Hepatocyte (in vitro differentiated cells): ENCODE data around the gene DNAJB11.

Experiments
- CTCF ChIP-seq: fragments of 200-600 bp; sonication (generic); IDR thresholded peaks from 2 replicates; pipeline ENCODE4 v1.5.1; 2016; ENCODE audit warnings: antibody characterized with exemption, mild to moderate bottlenecking; ENCODE audit not compliant: poor library complexity
- EZH2 ChIP-seq: fragments of 200-600 bp; sonication (generic); IDR thresholded peaks from 2 replicates; pipeline ENCODE4 v1.6.1; 2016; ENCODE audit warnings: antibody characterized with exemption, mild to moderate bottlenecking, borderline replicate concordance
- EZH2phosphoT487 ChIP-seq: fragments of 200-600 bp; sonication (generic); IDR thresholded peaks from one replicate; pipeline ENCODE4 v1.6.1; 2018; ENCODE audit warnings: antibody characterized with exemption, mild to moderate bottlenecking, low read depth, moderate library complexity; ENCODE audit not compliant: unreplicated experiment, severe bottlenecking

DNA sequence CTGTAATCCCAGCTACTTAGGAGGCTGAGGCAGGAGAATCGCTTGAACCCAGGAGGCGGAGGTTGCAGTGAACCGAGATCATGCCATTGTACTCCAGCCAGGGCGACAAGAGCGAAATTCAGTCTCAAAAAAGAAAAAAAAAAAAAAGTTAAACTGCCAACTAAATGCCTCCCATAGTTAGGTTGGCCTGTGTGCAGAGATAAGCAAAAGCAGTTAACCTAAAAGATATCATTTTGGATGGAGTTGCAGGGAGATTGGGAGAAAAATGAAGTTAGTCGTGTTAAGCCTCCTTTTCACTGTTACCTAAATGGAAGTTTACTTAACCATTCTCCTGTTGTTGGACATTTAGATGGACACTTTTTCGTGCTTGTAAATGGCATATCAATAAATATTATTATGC lies 58.2 kb downstream of the DNAJB11 start:
- TF ChIP-seq CTCF (no peak), EZH2 (no peak), EZH2phosphoT487 (no peak)
